Measurements from ENCODE around the gene CNRIP1. TPM values are rescaled to one million over a fixed set of nuclear protein-coding genes. Genes with fewer than 3 reads are reported as not detected.
A peak's percentile ranks its signal among the peaks of the same experiment; 100 is the strongest.

The CNRIP1 gene
- total RNA-seq, 1 donor from 2014 or later = 8.8 TPM

DNA sequence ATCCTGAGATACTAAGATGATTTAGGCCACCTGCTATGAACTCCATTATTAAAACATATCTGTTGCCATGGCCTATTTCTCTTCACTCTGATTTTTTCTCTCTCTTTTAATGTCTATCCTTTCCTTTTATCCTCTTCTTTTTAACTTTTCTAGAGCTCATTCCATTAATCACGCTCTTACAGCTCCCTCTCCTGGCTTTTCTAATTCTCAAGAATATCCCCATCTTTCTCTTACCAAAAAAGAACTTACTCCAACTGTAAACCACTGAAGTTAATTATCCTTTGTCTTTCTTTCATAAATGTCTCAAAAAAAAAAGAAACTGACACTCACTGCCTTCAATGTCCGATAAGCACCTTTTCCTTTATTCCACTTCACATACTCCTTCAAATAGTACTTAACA lies 75.3 kb downstream of the CNRIP1 start:
- H3K27me3 ChIP-seq (ENCODE audit: control insufficient read depth, insufficient read depth, low read length) = no peaks in the 10 kb centered on the region
- TF ChIP-seq, protein P1, sequence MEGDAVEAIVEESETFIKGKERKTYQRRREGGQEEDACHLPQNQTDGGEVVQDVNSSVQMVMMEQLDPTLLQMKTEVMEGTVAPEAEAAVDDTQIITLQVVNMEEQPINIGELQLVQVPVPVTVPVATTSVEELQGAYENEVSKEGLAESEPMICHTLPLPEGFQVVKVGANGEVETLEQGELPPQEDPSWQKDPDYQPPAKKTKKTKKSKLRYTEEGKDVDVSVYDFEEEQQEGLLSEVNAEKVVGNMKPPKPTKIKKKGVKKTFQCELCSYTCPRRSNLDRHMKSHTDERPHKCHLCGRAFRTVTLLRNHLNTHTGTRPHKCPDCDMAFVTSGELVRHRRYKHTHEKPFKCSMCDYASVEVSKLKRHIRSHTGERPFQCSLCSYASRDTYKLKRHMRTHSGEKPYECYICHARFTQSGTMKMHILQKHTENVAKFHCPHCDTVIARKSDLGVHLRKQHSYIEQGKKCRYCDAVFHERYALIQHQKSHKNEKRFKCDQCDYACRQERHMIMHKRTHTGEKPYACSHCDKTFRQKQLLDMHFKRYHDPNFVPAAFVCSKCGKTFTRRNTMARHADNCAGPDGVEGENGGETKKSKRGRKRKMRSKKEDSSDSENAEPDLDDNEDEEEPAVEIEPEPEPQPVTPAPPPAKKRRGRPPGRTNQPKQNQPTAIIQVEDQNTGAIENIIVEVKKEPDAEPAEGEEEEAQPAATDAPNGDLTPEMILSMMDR (IDR thresholded peaks at IDR 0.05; ENCODE audit: insufficient read depth, low read length, poor library complexity, severe bottlenecking) = peak; percentile 3
- H3K36me3 ChIP-seq (ENCODE audit: control insufficient read depth, insufficient read depth, low read length) = no peaks in the 10 kb centered on the region
- H3K4me3 ChIP-seq (ENCODE audit: low read depth, low read length) = no peak overlapping the region
- no peak for DNase-seq (ENCODE audit: low read depth)

Other genes with a start within 250 kb of the CNRIP1 start
- 21.2 and 29.2 TPM in 2 replicates for gene PNO1, start 162.1 kb downstream of the CNRIP1 start, total RNA-seq
- 32.8 and 33.7 TPM in 2 replicates for gene PPP3R1, start 67.4 kb downstream of the CNRIP1 start, total RNA-seq
- gene PLEK, start 45.3 kb upstream of the CNRIP1 start, total RNA-seq = not detected in 2 replicates
- gene FBXO48, start 147.3 kb upstream of the CNRIP1 start, total RNA-seq = 0.54 and 0.68 TPM in 2 replicates
- gene APLF, start 147.6 kb upstream of the CNRIP1 start, total RNA-seq = 5.1 and 6.5 TPM in 2 replicates